GM18858 (cell line): Measurements from ENCODE around the gene PLCD3.

Source experiments
- ATAC-seq: cut with Tn5 transposase; IDR thresholded peaks from one replicate; pipeline ENCODE4 v1.9.1; 2021; ENCODE audit not compliant: unreplicated experiment

PLCD3 gene

GRCh38 chr17:45120558-45120957 lies 11.8 kb downstream of the PLCD3 start:
- ATAC-seq: no peak

- ATAC-seq: no peak
Measured at GRCh38 chr17:45119964-45120363, 12.4 kb downstream of the PLCD3 start.

- no peak for ATAC-seq
Measured at GRCh38 chr17:45118691-45119090, 13.6 kb downstream of the PLCD3 start.

GRCh38 chr17:45117848-45118646 lies 14.3 kb downstream of the PLCD3 start:
- no peak for ATAC-seq

- no peak for ATAC-seq
Measured at GRCh38 chr17:45117334-45117733, 15.0 kb downstream of the PLCD3 start.

- ATAC-seq: no peak
Measured at GRCh38 chr17:45116434-45117016, 15.8 kb downstream of the PLCD3 start.

- no peak for ATAC-seq
Measured at GRCh38 chr17:45115871-45116270, 16.4 kb downstream of the PLCD3 start.

- ATAC-seq: no peak
Measured at GRCh38 chr17:45115015-45115625, 17.2 kb downstream of the PLCD3 start.

- ATAC-seq: no peak
Measured at GRCh38 chr17:45114117-45114932, 18.0 kb downstream of the PLCD3 start.

- no peak for ATAC-seq
Measured at GRCh38 chr17:45113424-45113754, 18.9 kb downstream of the PLCD3 start.

- no peak for ATAC-seq
Measured at GRCh38 chr17:45112559-45113423, 19.5 kb downstream of the PLCD3 start.

GRCh38 chr17:45111850-45112249 lies 20.5 kb downstream of the PLCD3 start:
- ATAC-seq: no peak

GRCh38 chr17:45110676-45111611 lies 21.4 kb downstream of the PLCD3 start:
- no peak for ATAC-seq

- ATAC-seq: no peak
Measured at GRCh38 chr17:45108595-45109521, 23.5 kb downstream of the PLCD3 start.

GRCh38 chr17:45108051-45108450 lies 24.3 kb downstream of the PLCD3 start:
- no peak for ATAC-seq

- ATAC-seq: no peak
Measured at GRCh38 chr17:45107293-45108010, 24.9 kb downstream of the PLCD3 start.

- no peak for ATAC-seq
Measured at GRCh38 chr17:45106582-45106981, 25.7 kb downstream of the PLCD3 start.

GRCh38 chr17:45106096-45106495 lies 26.2 kb downstream of the PLCD3 start:
- ATAC-seq: no peak
